ENCODE data around the gene DDX10. TPM values are rescaled to one million over a fixed set of nuclear protein-coding genes. Genes with fewer than 3 reads are reported as not detected.

The DDX10 gene
- total and polyA plus RNA-seq, 2 of the 8 experiments (the other 6 are each of a cell fraction or from before 2014, with no cell fraction given): 49.2 to 52.2 TPM

DNA sequence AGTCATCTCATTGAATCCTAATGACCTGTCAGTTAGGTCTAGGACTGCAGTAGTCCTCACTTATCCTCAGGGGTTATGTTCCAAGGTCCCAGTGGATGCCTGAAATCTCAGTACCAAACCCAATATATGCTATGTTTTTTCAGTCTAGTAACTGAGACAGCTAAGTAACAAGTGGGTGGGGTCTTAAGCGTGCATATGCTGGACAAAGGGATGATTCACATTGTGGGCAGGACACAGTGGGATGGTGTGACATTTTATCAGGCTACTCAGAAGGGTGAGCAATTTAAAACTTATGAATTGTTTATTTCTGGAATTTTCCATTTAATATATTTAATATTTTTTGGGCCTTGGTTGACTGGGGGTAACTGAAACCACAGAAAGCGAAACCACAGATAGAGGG is 29.0 kb downstream of the DDX10 start:
- Histone ChIP-seq H2BK5ac (ENCODE audit: low read depth, low read length) (no peak overlapping the region), H3K27ac (ENCODE audit: low read depth, low read length) (no peak overlapping the region), H3K4ac (replicated peaks; ENCODE audit: insufficient read length, low read depth, low read length) (no peak overlapping the region), H3K36me3 (ENCODE audit: control insufficient read depth in 2 of 4, insufficient read depth in 4 of 4, low read length in 3 of 4) (peaks cover 0 to 34% (median 3%) of the 10 kb centered on the region in 4 experiments; a peak in 5 of 8 replicates), H3K27me3 (replicated peaks in 1 of 4; ENCODE audit: control insufficient read depth in 3 of 4, extremely low read depth in 1 of 4, insufficient read depth in 3 of 4, low read length in 3 of 4) (no peaks in the 10 kb centered on the region), H3K4me1 (replicated peaks in 1 of 4; ENCODE audit: control insufficient read depth in 3 of 4, insufficient read depth in 4 of 4, low read length in 3 of 4) (no peaks in the 10 kb centered on the region), H3K9ac (replicated peaks in 1 of 4; ENCODE audit: extremely low read depth in 1 of 4, low read depth in 3 of 4, low read length in 3 of 4) (0 out of 7 replicates have a peak overlapping the region, but pooled peaks of 1 of the 4 experiments have one; percentile 6), H3K4me2 (ENCODE audit: insufficient read depth in 1 of 2, low read depth in 2 of 2, low read length in 2 of 2) (no peak overlapping the region), H3K56ac (replicated peaks; ENCODE audit: insufficient read length, low read depth, low read length) (no peak overlapping the region), H4K5ac (ENCODE audit: insufficient read length, low read depth, low read length) (no peak overlapping the region), H4K8ac (ENCODE audit: extremely low read depth, insufficient read depth, low read length) (no peak overlapping the region), H3K14ac (ENCODE audit: insufficient read length) (no peak overlapping the region), H2AK5ac (ENCODE audit: low read depth, low read length) (no peak overlapping the region), H2BK15ac (ENCODE audit: low read length) (no peak overlapping the region), H3K4me3 (ENCODE audit: extremely low read depth in 1 of 4, insufficient read depth in 2 of 4, low read depth in 3 of 4, low read length in 4 of 4) (no peak overlapping the region), H2BK20ac (ENCODE audit: low read length) (no peak overlapping the region), H3K79me2 (ENCODE audit: control insufficient read depth in 1 of 2, insufficient read depth in 2 of 2, low read length in 2 of 2) (no peaks in the 10 kb centered on the region), H3K18ac (ENCODE audit: extremely low read depth, low read length) (no peak overlapping the region), H3K23me2 (ENCODE audit: low read depth, low read length) (no peaks in the 10 kb centered on the region), H3K79me1 (ENCODE audit: low read depth, low read length) (no peaks in the 10 kb centered on the region), H3K23ac (ENCODE audit: insufficient read length) (no peak overlapping the region), H2AFZ (ENCODE audit: low read length) (no peak overlapping the region), H2BK120ac (replicated peaks; ENCODE audit: low read depth, low read length) (no peak overlapping the region), H4K91ac (replicated peaks; ENCODE audit: insufficient read length, low read length) (no peak overlapping the region), H2BK12ac (ENCODE audit: low read depth, low read length) (no peak overlapping the region), H3K9me3 (ENCODE audit: insufficient read depth in 2 of 2, low read depth in 1 of 2, low read length in 1 of 2) (no peaks in the 10 kb centered on the region), H4K20me1 (replicated peaks in 1 of 2; ENCODE audit: control insufficient read depth in 1 of 2, insufficient read depth in 2 of 2, low read length in 2 of 2) (no peaks in the 10 kb centered on the region)
- no peak for DNase-seq (ENCODE audit: low read depth in 1 of 2, low spot score in 2 of 2)
- TF ChIP-seq CBX8 (IDR thresholded peaks at IDR 0.05; ENCODE audit: borderline replicate concordance, low read depth, low read length): no peak
- ChIA-PET POLR2A (ENCODE audit: partially characterized antibody) (no interaction called here), CTCF (ENCODE audit: partially characterized antibody) (no interaction called here)
- no peak for FAIRE-seq
- 93% methylated on average over 2 of the region's 2 CpGs; no CpG with 5 or more reads in 1 of the 2 experiments for WGBS, 2 experiments (ENCODE audit: extremely low coverage in 1 of 2, insufficient coverage in 1 of 2, insufficient read length in 1 of 2, insufficient replicate concordance in 2 of 2, low coverage in 1 of 2, low lambda C conversion rate in 2 of 2, missing lambda C conversion rate in 1 of 2)

Measured in H1 (cell line).